OCI-LY3 (cell line): ENCODE results near the gene PXN.

Source experiments
- H2AFZ ChIP-seq: fragments of 200-600, 300-600 bp; shearing (Covaris generic); 2 replicates; pipeline ENCODE4 v1.6.0; 2014; ENCODE audit warnings: antibody characterized with exemption, low read depth, low read length
- H3K27ac ChIP-seq: fragments of 200-600, 300-600 bp; sonication (generic); 2 replicates; pipeline ENCODE4 v1.5.1; 2014; ENCODE audit warnings: mild to moderate bottlenecking, low read length, moderate library complexity, mixed read lengths
- H3K27me3 ChIP-seq: fragments of 200-600, 300-600 bp; sonication (generic); 2 replicates; pipeline ENCODE4 v1.6.1; 2014; ENCODE audit warnings: low read depth, low read length, mixed read lengths
- H3K36me3 ChIP-seq: fragments of 200-600, 300-600 bp; sonication (generic); replicated peaks from 2 replicates; pipeline ENCODE3; 2014; ENCODE audit warnings: low read depth, low read length, mixed read lengths
- H3K4me1 ChIP-seq: fragments of 300-600, 200-600 bp; sonication (generic); 2 replicates; pipeline ENCODE4 v1.6.1; 2014; ENCODE audit warnings: low read length, mixed read lengths
- H3K4me2 ChIP-seq: fragments of 200-600, 300-600 bp; sonication (generic); 2 replicates; pipeline ENCODE4 v1.6.1; 2014; ENCODE audit warnings: low read length, mixed read lengths
- H3K4me3 ChIP-seq: fragments of 300-600, 200-600 bp; sonication (generic); 2 replicates; pipeline ENCODE4 v1.5.1; 2014; ENCODE audit warnings: antibody characterized with exemption, mild to moderate bottlenecking, low read length, moderate library complexity
- H3K79me2 ChIP-seq: fragments of 300-600, 200-600 bp; shearing (Covaris generic); 2 replicates; pipeline ENCODE4 v1.6.1; 2014; ENCODE audit warnings: mild to moderate bottlenecking, low read length, mixed read lengths
- H3K9ac ChIP-seq: fragments of 300-600, 200-600 bp; shearing (Covaris generic); 2 replicates; pipeline ENCODE4 v1.6.0; 2014; ENCODE audit warnings: mild to moderate bottlenecking, low read length, moderate library complexity
- H3K9me3 ChIP-seq: fragments of 200-600, 300-600 bp; shearing (Covaris generic); 2 replicates; pipeline ENCODE4 v1.6.1; 2014; ENCODE audit warnings: low read length, mixed read lengths; ENCODE audit not compliant: insufficient read depth
- H4K20me1 ChIP-seq: fragments of 200-600, 300-600 bp; sonication (generic); 2 replicates; pipeline ENCODE4 v1.6.1; 2016; ENCODE audit warnings: low read length, mixed read lengths; ENCODE audit not compliant: insufficient read depth
- EZH2phosphoT487 ChIP-seq: fragments of 200-600 bp; shearing (Covaris generic); IDR thresholded peaks from 2 replicates; pipeline ENCODE4 v1.6.1; 2018; ENCODE audit warnings: antibody characterized with exemption, mixed run types, low read depth
- TF ChIP-seq, protein P1 (sequence below): fragments of 200-600, 300-600 bp; sonication (generic); IDR thresholded peaks from 2 replicates; pipeline ENCODE4 v1.5.1; 2014; ENCODE audit warnings: antibody characterized with exemption, low read length, low read depth

Gene PXN

DNA sequence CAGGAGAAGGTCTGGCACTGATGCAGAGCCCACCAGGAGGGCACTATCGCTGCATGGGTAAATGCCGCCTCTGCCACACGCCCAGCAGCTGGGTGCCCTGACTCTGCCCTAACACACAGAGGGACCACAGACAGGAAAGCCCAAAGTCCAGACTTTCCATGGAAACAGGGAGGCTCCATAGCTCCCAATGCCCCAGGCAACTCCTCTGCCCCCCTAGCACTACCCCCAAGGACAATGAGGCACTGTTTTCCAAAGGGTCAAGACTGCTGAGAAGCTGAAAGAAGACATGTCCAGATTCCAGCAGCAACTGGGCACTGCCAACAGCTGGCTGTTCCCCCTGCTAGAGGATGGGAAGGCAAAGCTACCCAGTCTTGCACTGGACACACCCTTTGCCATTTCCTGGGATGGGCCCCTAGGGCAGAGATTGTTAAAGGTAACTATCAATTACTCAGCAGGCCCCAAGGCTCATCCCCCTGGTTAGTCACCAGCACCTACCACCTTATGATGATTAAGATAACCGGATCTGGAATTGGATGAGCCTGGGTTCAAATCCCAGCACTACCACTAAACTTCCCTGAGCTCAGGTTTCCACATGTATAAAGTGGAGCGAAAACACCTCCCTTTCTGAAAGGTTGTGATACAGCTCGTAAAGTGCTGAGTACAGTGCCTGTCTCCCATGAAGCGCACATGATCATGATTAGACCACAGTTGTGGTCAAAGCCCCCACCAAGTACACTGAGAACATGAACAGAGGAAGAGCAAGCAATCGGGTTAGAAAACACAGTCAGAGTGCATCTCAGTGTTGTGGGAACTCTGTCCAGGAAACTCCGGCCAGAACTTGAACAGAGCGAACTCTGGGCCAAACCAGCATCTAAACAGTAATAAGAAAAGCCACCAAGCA, 3.3 kb downstream of the PXN start:
- no peaks in the 10 kb centered on the region for H4K20me1 ChIP-seq
- H3K36me3 ChIP-seq, result no peaks in the 10 kb centered on the region
- no peak overlapping the region for H3K27ac ChIP-seq
- peaks cover 27% of the 10 kb centered on the region for H3K27me3 ChIP-seq
- peaks cover 15% of the 10 kb centered on the region; the same call in 1 of the 2 replicates for H3K4me1 ChIP-seq
- no peaks in the 10 kb centered on the region for H3K9me3 ChIP-seq
- H3K4me3 ChIP-seq, result no peak overlapping the region
- TF ChIP-seq, protein P1, sequence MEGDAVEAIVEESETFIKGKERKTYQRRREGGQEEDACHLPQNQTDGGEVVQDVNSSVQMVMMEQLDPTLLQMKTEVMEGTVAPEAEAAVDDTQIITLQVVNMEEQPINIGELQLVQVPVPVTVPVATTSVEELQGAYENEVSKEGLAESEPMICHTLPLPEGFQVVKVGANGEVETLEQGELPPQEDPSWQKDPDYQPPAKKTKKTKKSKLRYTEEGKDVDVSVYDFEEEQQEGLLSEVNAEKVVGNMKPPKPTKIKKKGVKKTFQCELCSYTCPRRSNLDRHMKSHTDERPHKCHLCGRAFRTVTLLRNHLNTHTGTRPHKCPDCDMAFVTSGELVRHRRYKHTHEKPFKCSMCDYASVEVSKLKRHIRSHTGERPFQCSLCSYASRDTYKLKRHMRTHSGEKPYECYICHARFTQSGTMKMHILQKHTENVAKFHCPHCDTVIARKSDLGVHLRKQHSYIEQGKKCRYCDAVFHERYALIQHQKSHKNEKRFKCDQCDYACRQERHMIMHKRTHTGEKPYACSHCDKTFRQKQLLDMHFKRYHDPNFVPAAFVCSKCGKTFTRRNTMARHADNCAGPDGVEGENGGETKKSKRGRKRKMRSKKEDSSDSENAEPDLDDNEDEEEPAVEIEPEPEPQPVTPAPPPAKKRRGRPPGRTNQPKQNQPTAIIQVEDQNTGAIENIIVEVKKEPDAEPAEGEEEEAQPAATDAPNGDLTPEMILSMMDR, result no peak
- TF ChIP-seq EZH2phosphoT487, result no peak
- H3K79me2 ChIP-seq, result no peaks in the 10 kb centered on the region
- no peak overlapping the region for H2AFZ ChIP-seq
- H3K9ac ChIP-seq, result no peak overlapping the region
- no peak overlapping the region for H3K4me2 ChIP-seq

DNA sequence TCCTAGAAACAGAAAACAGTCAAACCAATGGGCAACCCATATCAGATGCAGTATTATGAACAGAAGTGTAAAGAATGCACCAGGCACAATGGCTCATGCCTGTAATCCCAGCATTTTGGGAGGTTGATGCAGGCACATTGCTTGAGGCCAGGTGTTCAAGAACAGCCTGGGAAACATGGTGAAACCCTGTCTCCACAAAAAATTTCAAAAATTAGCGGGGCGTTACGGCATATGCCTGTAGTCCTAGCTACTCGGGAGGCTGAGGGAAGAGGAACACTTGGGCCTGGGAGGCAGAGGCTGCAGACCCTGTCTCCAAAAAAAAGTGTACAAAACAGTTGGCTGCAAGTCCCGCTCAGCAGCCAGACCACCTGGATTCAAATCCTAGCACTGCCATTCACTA, 4.9 kb downstream of the PXN start:
- TF ChIP-seq, protein P1, result no peak
- no peak for TF ChIP-seq EZH2phosphoT487
- H3K4me1 ChIP-seq, result peaks cover 11% of the 10 kb centered on the region; the same call in 1 of the 2 replicates
- no peak overlapping the region for H3K4me2 ChIP-seq
- no peak overlapping the region for H3K4me3 ChIP-seq
- H3K9me3 ChIP-seq, result no peaks in the 10 kb centered on the region
- no peaks in the 10 kb centered on the region for H4K20me1 ChIP-seq
- no peak overlapping the region for H3K27ac ChIP-seq
- H3K36me3 ChIP-seq, result no peaks in the 10 kb centered on the region
- H3K27me3 ChIP-seq, result peaks cover 27% of the 10 kb centered on the region
- H3K79me2 ChIP-seq, result no peaks in the 10 kb centered on the region
- no peak overlapping the region for H3K9ac ChIP-seq
- H2AFZ ChIP-seq, result no peak overlapping the region

DNA sequence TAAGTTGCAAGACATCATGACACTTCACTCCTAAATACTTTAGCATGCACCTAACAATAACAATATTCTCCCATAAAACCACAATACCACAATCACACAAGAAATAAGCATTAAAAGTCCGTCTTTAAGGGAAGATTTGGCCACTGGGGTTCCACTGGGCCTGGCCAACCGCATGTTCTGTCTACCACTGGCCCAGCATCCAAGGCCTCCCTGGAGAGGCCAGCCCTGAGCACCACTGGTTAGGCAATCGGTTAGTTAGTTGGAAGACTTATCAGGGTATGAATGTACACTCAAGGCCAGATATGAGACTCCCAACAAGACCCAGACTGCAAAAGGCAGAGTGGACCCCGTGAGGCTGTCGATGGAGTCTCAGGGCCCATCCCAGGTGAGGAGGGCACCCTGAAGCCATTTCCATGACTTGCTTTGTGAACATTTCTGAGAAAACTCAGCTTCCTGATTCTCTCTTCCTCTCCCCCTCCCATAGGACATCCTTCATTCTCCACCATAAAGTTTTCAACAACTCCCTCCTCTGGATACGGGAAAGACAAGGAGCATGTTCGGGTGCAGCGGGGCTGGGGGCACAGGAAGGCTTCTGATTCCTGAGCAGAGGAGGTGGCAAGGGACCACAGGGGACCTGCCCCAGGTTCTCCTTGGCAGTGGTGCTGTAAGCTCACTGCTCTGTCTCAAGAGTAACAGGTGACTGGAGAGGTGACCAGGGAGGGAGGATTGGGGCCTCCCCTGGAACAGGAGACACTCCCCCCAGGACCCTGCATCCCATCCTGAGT, 5.9 kb downstream of the PXN start:
- Histone ChIP-seq H3K79me2 (no peaks in the 10 kb centered on the region), H3K27me3 (peaks cover 20% of the 10 kb centered on the region), H3K27ac (no peak overlapping the region), H3K9me3 (no peaks in the 10 kb centered on the region), H2AFZ (no peak overlapping the region), H4K20me1 (no peaks in the 10 kb centered on the region), H3K9ac (no peak overlapping the region), H3K36me3 (no peaks in the 10 kb centered on the region), H3K4me2 (no peak overlapping the region), H3K4me1 (peaks cover 8% of the 10 kb centered on the region; the same call in 1 of the 2 replicates), H3K4me3 (no peak overlapping the region)
- TF ChIP-seq EZH2phosphoT487, result no peak
- TF ChIP-seq, protein P1, result no peak

DNA sequence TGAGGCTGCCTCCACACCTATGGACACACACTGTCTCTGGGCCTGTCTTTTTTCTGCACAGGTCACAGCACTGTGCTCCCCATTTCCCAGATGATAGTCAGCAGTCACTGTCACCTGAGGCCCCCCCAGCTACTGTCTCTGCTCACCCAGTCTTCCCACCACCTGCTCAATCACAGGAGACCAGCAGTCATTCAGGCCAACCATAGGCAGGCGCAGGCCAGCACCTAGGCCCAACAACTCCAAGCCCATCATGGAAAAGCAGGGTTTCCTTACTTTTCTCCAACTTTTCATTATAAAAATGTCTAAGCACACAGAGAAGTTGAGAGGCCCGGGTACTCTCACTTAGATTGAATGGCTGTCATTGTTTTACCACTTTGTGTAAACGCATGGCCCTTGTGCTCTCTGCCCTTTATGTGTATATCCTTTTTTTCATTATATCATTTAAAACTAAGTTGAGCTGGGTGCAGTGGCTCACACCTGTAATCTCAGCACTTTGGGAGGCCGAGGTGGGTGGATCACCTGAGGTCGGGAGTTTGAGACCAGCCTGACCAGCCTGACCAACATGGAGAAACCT, 7.1 kb downstream of the PXN start:
- Histone ChIP-seq H3K9ac (no peak overlapping the region), H3K79me2 (no peaks in the 10 kb centered on the region), H3K27ac (no peak overlapping the region), H3K9me3 (no peaks in the 10 kb centered on the region), H3K4me1 (peaks cover 8% of the 10 kb centered on the region; the same call in 1 of the 2 replicates), H2AFZ (no peak overlapping the region), H3K4me2 (no peak overlapping the region), H3K27me3 (peaks cover 8% of the 10 kb centered on the region), H3K36me3 (no peaks in the 10 kb centered on the region), H3K4me3 (no peak overlapping the region), H4K20me1 (no peaks in the 10 kb centered on the region)
- TF ChIP-seq EZH2phosphoT487, result no peak
- TF ChIP-seq, protein P1, result no peak
